H1 (cell line): ENCODE data around the gene SNRNP200. TPM values are rescaled to one million over a fixed set of nuclear protein-coding genes. Genes with fewer than 3 reads are reported as not detected.
A peak's percentile ranks its signal among the peaks of the same experiment; 100 is the strongest.

ENCODE experiments used
- BRCA1 ChIP-seq: IDR thresholded peaks from 2 replicates; pipeline ENCODE4 v1.6.1; 2012; ENCODE audit warnings: low read depth, low read length, improper control_type of control experiment
- CBX8 ChIP-seq: fragments of 300-800, 300-1000 bp; sonication (generic); IDR thresholded peaks from 2 replicates; pipeline ENCODE4 v1.7.1; 2016; ENCODE audit warnings: low read depth, low read length, borderline replicate concordance
- CEBPB ChIP-seq: IDR thresholded peaks from 2 replicates; pipeline ENCODE4 v1.6.1; 2012; ENCODE audit warnings: low read depth, low read length
- CHD1 ChIP-seq: IDR thresholded peaks from 2 replicates; pipeline ENCODE4 v1.6.1; 2012; ENCODE audit warnings: low read depth, low read length, improper control_type of control experiment
- CTCF ChIP-seq, 3 experiments: IDR thresholded peaks; 1 replicate in 2 of 3; 2 replicates in 1 of 3; pipeline versions ENCODE4 v1.5.1 to v1.6.1; 2011; ENCODE audit warnings: low read length in 3 of 3, mild to moderate bottlenecking in 3 of 3, inconsistent platforms in 2 of 3, low read depth in 1 of 3, moderate library complexity in 1 of 3; ENCODE audit not compliant: insufficient read depth in 1 of 3; ENCODE audit errors: control extremely low read depth in 1 of 3
- EZH2 ChIP-seq: fragments of 200-600 bp; sonication (generic); IDR thresholded peaks from 2 replicates; pipeline ENCODE4 v1.7.1; 2012; ENCODE audit warnings: low read depth, mild to moderate bottlenecking, moderate library complexity, low read length, inconsistent platforms; ENCODE audit not compliant: severe bottlenecking
- FOSL1 ChIP-seq: IDR thresholded peaks from 2 replicates; pipeline ENCODE4 v1.6.1; 2011; ENCODE audit warnings: mild to moderate bottlenecking, low read depth, low read length, moderate library complexity; ENCODE audit not compliant: insufficient read depth
- KDM4A ChIP-seq: IDR thresholded peaks from one replicate; pipeline ENCODE4 v1.7.1; 2012; ENCODE audit warnings: low read depth, mild to moderate bottlenecking, moderate library complexity, low read length, inconsistent platforms; ENCODE audit not compliant: severe bottlenecking
- KDM5A ChIP-seq: fragments of 200-600 bp; IDR thresholded peaks from 2 replicates; pipeline ENCODE4 v1.7.1; 2012; ENCODE audit warnings: mild to moderate bottlenecking, low read length, inconsistent platforms, mixed read lengths
- MAX ChIP-seq: IDR thresholded peaks from 2 replicates; pipeline ENCODE4 v1.6.1; 2012; ENCODE audit warnings: inconsistent platforms
- NANOG ChIP-seq: IDR thresholded peaks from 2 replicates; pipeline ENCODE4 v1.6.1; 2011; ENCODE audit warnings: low read length, low read depth, mild to moderate bottlenecking, inconsistent platforms; ENCODE audit not compliant: insufficient read depth, poor library complexity, severe bottlenecking
- PHF8 ChIP-seq: fragments of 200-600 bp; sonication (generic); conservative IDR thresholded peaks from 2 replicates; pipeline ENCODE4 v1.7.1; 2012; ENCODE audit warnings: low read depth, mild to moderate bottlenecking, inconsistent platforms, low read length, moderate library complexity
- RAD21 ChIP-seq, 2 experiments: IDR thresholded peaks in 1 of 2; conservative IDR thresholded peaks in 1 of 2; 2 replicates each; pipeline ENCODE4 v1.6.1; 2011; ENCODE audit warnings: low read depth in 2 of 2, low read length in 2 of 2, improper control_type of control experiment in 1 of 2, inconsistent platforms in 1 of 2, mild to moderate bottlenecking in 1 of 2, moderate library complexity in 1 of 2
- RFX5 ChIP-seq: IDR thresholded peaks from 2 replicates; pipeline ENCODE4 v1.6.1; 2011; ENCODE audit warnings: low read depth, low read length, improper control_type of control experiment, borderline replicate concordance
- SP1 ChIP-seq: IDR thresholded peaks from 2 replicates; pipeline ENCODE4 v1.6.1; 2011; ENCODE audit warnings: low read depth, low read length
- SP2 ChIP-seq: IDR thresholded peaks from 2 replicates; pipeline ENCODE4 v1.6.1; 2012; ENCODE audit warnings: mild to moderate bottlenecking, low read length, inconsistent platforms
- SP4 ChIP-seq: IDR thresholded peaks from 2 replicates; pipeline ENCODE4 v1.6.1; 2012; ENCODE audit warnings: low read length, inconsistent platforms
- TBP ChIP-seq: IDR thresholded peaks from 2 replicates; pipeline ENCODE4 v1.6.1; 2011; ENCODE audit warnings: low read depth, low read length, improper control_type of control experiment
- TEAD4 ChIP-seq: IDR thresholded peaks from 2 replicates; pipeline ENCODE4 v1.6.1; 2012; ENCODE audit warnings: low read depth, low read length, inconsistent platforms, mixed read lengths
- polyA plus RNA-seq, 7 experiments: library from polyadenylated mRNA; depleted of rRNA in 3 of 7; stranded (reverse) in 5 of 7; unstranded in 2 of 7; fragments of >200 nt in 5 of 7; fragments of 200-250 nt in 2 of 7; gene quantifications; 1 replicate in 5 of 7; 2 replicates in 1 of 7; 4 replicates in 1 of 7; pipeline versions ENCODE4 v1.2.1 to v1.2.3, GENCODE V29; 2011 to 2013; ENCODE audit warnings: missing spikeins in 2 of 7, mixed read lengths in 2 of 7
- total RNA-seq: library from RNA; stranded (reverse); fragmentation: NEBNext Ultra II Directional; extraction: Animal tissue kit (Norgen Biotek cat#: 25700); gene quantifications from 2 replicates; pipeline ENCODE4 v1.2.1, GENCODE V29; 2021
- TF ChIP-seq, protein P1 (sequence below): IDR thresholded peaks from 2 replicates; pipeline ENCODE4 v1.6.1; 2012; ENCODE audit warnings: inconsistent platforms

Gene SNRNP200
- total and polyA plus RNA-seq, 2 of the 8 experiments (the other 6 are each of a cell fraction or from before 2014, with no cell fraction given): 190 to 289 TPM

DNA sequence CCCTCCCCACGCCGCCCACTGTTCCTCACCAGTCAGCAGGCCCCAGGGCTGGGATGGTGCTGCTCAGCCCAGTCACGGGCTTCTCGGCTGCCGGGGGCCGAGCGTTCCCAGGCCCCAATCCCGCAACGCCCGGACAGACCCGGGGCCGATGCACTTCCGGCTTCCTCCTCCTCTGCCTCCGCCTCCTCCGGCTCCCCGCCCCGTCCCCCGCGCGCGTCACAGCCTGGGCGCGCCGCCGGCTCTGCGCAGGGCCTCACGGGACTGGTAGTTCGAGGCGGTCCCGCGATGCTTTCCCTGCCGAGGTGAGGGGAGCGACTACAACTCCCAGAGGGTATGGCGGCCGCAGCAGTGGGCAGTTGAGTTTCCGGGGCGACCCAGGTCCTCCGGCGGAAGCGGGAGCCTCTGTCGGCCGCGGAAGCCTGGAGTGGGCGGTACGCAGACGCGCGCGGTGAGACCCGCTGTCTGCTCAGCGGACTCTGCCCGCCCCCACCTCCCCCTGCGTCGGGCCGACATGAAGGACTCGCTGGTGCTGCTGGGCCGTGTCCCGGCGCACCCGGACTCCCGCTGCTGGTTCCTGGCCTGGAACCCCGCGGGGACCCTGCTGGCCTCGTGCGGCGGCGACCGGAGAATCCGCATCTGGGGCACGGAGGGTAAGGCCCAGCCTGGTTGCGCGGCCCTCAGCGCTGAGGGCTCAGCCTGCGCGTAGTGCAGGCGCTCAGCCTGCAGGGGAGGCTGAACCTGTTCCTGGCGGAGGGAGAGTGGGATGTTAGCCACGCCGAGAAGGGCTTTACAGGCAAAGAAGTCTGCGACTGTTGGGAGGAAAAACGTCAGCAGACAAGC, 39.3 kb downstream of the SNRNP200 start, which contains the start of the genes CIAO1 and TMEM127 (continued):
- TF ChIP-seq SP1 (peak; percentile 33; the same call in 1 of the 2 replicates), SP2 (no peak), CEBPB (no peak), RFX5 (no peak), SP4 (no peak), EZH2 (no peak), BRCA1 (peak; percentile 85), RAD21 (IDR thresholded peaks at IDR 0.05 in 1 of 2, conservative IDR thresholded peaks at IDR 0.05 in 1 of 2; ENCODE audit: low read depth in 2 of 2, low read length in 2 of 2) (no peak; a peak in 1 of 4 replicates), CBX8 (no peak), CTCF (IDR thresholded peaks at IDR 0.05; ENCODE audit: control extremely low read depth in 1 of 3, insufficient read depth in 1 of 3, low read depth in 1 of 3, low read length in 3 of 3) (peak in 2 of 3 experiments; percentile 24 to 29; a peak in 3 of 4 replicates), NANOG (no peak), CHD1 (no peak), TEAD4 (no peak), KDM5A (no peak), KDM4A (peak; percentile 81), FOSL1 (no peak), PHF8 (peak; percentile 73), MAX (no peak; the same call in 1 of the 2 replicates), TBP (peak; percentile 40; the same call in 1 of the 2 replicates)
- TF ChIP-seq, protein P1, sequence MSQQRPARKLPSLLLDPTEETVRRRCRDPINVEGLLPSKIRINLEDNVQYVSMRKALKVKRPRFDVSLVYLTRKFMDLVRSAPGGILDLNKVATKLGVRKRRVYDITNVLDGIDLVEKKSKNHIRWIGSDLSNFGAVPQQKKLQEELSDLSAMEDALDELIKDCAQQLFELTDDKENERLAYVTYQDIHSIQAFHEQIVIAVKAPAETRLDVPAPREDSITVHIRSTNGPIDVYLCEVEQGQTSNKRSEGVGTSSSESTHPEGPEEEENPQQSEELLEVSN: peak; percentile 18; the same call in 1 of the 2 replicates
